Suppressor macrophage treated with lipopolysaccharide for 4 hours (primary cell): ENCODE results near the gene BCL3.

ENCODE experiments used
- DNase-seq: peaks from one replicate; pipeline ENCODE4 v3.0.0-alpha.2; 2020

The BCL3 gene

DNA sequence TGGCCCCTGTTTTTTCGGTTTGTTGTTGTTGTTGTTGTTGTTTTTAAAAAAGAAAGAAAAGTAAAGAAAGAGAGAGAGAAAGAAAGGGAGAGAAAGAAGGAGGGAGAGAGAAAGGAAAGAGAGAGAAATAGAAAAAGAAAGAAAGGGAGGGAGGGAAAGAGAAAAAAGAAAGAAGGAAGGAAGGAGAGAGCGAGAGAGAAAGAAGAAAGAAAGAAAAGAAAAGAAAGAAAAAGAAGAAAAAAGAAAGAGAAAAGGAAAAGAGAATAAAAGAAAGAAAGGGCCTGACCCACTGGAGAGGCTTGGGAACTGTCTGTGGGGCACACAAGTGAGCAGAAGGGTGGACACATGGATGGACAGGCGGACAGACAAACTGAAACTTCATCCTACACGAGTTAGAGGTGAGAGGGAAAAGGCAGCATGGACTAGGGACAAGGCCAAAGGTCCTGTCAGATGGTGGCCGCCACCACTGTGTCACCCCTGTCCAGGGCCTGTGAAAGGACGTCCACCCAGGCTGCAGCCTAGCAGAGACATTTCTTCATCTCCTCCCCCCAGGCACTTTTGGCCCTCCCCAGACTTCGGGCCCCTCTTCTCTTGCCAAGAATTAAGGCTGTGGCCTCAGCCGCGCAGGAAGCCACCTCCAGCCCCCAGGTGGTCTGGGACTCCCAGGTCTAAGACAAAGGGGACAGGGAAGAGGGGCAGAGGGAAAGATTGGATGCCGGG is 51.3 kb downstream of the BCL3 start:
- DNase-seq, result no peak

DNA sequence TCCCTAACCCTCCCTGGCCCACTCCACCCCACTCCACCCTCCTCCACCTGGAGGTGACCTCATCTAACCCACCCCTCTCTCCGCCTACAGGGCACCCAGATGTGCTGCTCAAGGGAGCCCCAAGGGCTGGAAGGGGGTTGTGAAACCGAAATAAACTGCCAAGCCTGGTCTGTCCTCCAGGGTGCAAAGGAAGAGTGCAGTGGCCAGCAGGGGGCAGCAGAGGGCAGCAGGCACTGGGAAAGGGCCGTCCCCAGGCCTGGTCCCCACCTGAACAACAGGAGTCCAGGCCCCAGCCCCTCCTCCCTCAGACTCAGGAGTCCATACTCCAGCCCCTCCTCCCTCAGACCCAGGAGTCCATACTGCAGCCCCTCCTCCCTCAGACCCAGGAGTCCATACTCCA is 52.0 kb downstream of the BCL3 start:
- DNase-seq, result peak; percentile 91

DNA sequence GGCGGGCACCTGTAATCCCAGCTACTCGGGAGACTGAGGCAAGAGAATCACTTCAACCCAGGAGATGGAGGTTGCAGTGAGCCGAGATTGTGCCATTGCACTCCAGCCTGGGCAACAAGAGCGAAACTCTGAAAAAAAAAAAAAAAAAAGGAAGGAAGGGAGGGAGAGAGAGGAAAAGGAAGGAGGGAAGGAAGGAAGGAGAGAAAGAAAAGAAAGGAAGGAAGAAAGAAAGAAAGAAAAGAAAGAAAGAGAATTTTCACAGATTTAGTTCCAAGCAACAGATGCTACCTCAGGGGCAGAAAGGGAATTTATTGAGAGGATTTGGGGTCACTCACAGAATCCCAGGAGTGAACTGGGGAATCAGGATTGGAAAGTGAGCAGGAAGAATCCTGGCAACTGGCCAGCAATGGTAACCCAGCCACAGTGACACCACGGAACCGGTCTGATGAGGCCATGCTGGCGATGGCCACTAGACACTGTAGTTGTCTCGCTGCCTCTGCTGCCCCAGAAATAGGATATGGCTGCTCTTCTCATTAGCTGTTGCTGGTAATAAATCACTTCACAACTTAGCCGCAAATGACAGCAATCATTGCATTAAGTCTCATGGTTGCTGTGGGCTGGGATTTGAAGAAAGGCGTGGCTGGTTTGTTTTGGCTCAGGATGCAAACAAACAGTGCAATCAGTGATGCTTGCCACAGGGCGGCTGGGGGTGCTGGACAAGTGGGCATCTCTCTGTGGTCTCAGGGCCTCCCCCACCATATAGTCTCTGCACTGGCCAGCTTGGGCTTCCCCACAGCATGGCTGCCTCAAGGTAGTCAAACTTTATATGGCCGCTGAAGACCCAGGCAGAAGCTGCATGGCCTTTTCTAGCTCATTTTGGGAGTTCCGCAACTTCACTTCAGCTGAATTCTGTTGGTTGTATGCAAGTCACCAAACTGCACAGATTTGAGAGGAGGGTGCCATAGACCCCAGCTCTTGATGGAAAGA is 55.2 kb downstream of the BCL3 start:
- DNase-seq, result no peak

DNA sequence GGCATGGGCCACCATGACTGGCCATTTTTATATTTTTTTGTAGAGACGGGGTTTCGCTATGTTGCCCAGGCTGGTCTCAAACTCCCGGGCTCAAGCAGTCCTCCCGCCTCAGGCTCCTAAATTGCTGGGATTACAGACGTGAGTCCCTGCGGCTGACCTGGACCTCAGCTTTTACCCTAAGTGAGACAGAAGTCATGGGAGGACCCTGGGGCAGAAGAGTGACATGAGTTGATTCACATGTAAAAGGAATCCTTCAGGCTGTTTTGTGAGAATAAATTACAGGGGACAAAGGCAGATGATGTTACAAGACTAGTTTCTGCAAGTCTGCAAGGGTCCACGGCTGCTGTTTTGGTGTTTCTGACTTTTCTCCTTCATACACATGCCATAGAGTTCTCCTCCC is 57.8 kb downstream of the BCL3 start:
- DNase-seq, result no peak

DNA sequence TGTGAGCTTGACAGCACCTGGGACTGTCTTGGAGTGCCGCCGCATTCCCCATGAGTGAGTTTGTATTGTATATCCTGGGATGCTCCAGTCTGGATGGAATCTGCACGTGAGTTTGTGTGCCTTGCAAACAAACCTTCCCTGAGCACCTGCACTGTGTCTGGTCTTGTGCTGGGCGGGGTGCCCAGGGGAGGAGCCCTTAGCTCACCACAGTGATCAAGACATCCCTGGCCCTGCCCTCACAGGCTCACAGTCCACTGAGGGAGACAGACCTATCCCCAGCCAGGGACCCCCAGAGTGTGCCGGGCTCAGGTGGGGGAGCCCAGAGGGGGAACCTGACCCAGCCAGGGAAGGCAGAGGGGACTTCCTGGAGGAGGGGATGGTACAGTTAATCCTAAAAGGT is 58.7 kb downstream of the BCL3 start:
- no peak for DNase-seq

DNA sequence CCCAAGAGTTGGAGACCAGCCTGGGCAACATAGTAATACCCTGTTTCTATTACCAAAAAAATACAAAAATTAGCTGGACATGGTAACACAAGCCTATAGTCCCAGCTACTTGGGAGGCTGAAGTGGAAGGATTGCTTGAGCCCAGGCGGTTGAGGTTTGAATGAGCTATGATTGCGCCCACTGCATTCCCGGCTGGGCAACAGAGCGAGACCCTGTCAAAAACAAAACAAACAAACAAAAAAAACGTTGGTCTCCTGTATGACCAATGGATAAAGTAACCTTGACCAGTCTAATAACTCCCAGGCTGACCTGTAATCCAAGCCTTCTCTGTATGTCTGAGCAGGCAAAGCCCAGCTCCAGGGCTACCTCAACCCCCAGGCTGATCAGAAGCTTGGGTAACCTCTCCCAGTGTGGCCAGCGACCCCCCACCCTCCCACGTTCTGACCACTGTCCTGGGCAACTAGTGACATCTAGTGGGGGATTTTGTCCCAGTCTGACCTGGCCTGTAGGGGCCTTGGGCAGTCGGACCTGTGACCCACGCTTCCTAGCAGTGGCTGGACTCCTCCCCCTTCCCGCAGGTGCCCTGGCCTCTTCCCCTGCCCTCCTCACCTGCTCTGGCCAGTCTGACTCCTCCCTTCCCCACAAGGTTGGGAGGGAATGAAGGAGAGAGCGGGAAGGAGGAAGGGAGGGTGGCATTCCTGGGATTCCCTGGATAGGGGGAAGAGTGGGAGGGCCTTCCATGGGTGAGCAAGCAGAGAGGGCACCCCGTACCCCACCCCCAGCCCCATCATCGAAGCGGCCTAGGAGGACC is 59.3 kb downstream of the BCL3 start:
- DNase-seq, result peak; percentile 16

DNA sequence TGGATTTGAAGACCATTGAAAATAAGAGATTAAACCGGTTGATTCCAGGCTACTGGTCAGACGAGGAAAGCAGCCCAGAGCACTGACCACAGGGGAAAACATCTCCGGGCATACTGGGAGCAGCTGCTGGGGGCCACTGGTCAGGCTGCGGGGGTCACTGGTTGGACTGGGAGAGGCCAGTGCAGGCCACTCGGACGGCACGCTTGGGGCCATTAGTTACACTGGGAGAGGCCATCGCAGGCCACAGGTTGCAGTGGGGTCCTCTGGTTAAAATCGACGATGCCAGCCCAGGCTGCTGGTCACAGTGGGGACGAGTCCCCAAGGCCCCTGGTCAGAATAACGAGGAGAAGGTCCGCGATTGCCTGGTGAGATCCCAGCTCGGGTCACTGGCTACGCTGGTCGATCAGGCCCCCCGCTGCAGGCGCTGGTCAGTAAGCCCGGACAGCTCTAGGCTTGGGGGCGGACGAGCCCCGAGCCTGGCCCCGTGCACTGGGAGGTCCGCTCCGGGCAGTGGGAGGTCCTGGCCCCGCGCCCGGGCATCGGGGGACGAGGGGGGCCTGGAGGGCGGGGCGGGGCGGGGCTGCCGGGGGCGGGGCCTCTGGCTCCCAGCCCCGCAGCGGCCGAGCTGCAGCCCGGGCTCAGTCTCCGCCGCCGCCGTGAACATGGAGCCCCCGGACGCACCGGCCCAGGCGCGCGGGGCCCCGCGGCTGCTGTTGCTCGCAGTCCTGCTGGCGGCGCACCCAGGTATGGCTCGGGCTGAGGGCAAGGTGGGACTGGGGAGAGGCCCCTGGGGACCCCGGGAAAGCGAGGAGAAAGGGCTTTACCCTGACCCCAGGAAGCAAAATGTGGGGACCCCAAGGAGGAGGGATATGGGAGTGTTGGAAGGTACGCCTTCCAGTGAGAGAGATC is 60.2 kb downstream of the BCL3 start, which contains the start of gene BCAM:
Gene BCAM (plus strand): TSS at position 641 of the 909 bp plus-strand sequence. CDS start 22 bp downstream, at position 663.
- DNase-seq, result peak; percentile 36
